Epidermal melanocyte (primary cell): ENCODE data around the gene PIGQ.

Source experiments
- DNase-seq: peaks from one replicate; pipeline ENCODE4 v3.0.0; 2011; ENCODE audit warnings: low spot score; ENCODE audit not compliant: insufficient read length

The PIGQ gene

DNA sequence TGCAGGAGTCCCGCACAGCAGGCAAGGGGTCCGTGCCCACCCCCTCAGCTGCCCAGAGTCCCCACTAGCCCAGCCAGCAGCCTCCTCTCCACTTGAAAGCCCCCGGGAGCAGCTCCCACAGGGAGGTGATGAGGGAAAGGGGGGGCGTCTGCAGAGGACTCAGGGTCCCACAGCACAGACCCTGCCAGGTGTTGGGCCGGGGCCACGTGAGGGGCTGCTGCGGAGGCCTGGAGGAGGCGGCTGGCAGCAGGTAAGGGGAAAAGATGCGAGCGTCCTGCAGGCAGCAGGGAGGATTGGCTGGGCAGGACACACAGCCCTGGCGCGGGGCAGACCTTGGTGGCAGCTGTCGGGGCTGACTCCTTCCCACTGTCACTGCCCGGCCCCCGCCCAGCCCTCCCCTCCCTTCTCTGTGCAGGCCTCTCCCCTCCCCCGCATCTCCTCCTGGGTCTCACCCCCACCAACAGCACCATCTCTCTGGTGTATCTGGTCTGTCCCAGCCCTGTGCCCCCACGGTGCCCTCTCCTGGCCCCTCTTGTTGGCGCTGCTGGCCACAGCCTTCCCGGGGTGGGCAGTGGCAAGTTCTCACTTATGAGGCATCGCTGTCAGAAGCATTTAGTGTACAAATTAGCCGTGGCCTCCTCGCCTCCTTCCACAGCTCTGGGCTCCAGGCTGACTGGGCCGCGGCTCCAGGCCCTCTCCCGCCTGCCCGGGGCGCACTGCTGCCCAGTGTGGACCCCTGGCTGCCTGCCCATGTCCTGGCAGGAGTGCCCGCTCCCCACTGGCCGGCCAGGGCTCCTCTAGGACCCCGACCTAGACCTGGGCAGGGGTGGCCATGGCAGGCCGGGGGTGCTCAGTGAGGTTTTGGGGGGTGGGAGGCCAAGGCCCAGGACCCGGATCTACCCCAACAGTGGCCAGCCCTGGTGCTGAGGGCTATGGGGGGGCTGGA is 14.0 kb upstream of the PIGQ start:
- no peak for DNase-seq

DNA sequence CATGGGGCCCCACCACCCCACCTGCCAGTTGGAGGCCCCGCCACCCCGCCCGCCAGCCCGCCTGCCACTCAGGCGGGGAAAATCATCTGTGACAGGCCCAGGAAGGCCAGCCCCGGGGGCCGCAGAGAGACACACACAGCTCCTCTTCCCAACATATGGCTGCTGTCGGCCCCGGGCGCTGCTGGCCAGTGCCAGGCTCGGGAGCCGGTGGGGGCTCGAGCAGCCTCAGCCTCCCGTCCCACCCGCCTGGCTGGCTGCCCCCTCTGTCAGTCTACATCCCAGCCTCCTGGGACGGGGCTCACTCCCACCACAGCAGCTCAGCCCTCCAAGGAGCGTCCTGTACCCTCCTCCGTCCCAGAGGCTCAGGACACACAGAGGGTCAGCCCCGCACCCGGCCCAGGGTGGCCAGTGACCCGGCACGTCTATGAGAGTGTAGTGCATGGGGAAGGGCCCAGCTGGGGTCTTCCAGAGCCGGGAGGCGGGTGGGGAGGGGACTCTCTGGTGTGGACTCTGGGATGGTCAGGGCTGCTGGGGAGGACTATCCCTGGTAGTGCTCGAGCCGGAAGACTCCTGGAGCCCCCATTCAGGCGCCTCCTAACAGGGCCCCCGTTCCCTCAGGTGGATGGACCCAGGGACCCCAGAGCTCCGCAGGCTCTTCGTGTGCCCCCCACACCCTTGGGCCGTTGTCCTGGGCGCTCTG is 13.1 kb upstream of the PIGQ start:
- no peak for DNase-seq

DNA sequence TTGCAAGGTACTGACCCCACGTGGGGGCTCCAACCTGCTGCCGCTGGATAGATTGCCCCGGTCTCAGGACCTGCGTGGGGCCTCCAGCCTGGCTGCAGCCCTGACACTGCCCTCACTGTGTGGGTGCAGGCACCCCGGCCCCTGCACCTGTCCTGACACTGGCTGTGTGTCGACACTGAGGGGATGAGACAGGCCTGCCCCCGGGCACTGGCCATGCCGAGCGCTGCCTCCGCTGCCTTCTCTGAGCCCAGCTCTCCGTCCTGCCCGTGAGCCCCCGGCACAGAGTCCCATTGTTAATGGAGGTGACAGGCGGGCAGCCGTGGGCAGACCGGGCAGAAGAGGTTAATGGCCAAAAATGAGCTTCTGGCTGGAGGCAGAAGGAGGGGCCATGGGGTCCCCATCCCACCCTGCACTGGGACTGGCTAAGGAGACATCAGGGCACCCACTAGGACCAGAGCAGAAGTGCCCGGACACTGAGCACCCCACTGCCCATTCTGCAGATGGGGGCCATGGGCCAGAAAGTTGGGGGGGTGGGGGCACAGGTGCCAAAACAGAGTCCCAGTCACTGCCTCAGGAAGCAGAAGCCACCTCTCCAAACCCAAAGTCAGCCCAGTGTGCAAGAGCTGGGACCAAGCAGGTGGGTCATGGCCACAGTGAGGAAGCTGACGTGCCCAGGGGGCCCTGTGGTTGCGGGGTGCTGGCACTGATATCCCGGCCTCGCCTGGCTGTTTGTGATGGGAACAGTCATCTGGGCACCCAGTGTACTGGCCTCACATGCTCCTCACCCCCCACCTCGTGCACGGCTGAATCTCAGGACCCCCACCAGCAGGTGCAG is 12.1 kb upstream of the PIGQ start:
- DNase-seq = no peak

DNA sequence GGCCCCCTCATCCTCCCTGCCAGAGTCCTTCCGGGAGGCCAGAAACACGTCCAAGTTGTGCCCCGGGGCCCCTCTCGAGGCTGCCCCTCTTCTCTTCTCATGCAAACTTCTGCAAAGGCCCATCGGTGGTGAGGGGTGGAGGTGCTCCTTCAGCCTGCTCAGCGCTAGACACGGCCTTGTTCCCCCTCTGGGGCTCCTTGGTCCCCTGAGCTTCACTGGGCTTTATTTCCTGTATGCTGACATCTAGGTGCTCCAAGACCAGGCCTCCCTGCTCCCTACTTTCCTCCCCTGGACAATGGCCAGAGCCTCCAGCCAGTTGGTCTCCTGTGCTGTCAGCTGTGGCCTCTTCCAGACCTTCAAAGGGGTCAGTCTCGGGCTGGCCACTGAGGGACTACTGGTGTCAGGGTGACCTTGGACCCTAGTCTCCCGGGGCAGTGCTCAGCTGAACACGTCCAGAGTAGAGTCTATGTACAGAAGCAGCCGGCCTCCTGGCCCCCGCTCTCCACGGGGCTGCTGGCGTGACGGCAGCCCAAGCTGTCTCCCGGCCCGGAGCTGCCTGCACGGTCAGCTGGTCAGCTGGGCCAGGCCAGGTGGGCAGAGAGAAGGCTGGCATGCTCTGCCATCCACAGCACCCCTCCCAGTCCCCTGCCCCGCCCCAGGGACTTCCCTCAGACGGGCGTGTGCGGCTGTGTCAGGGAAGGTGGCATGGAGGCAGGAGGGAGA is 11.3 kb upstream of the PIGQ start:
- no peak for DNase-seq

DNA sequence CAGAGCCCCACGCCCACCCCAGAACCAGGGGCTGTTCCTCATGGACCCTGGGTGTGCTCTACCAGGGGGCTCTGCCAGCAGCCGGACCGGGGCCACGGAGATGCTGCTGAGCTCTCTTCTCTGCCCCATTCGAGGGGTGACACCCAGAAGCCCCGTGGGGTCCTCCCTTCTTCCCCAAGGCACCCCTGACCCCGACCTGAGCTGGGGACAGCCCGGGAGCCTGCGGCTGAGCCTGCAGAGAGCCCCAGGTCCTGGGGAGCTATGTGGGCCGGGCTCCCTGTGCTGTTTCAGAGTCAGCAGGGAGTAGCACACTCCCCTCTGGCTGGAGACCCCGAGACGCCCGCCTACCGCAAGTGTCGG is 10.8 kb upstream of the PIGQ start:
- no peak for DNase-seq

DNA sequence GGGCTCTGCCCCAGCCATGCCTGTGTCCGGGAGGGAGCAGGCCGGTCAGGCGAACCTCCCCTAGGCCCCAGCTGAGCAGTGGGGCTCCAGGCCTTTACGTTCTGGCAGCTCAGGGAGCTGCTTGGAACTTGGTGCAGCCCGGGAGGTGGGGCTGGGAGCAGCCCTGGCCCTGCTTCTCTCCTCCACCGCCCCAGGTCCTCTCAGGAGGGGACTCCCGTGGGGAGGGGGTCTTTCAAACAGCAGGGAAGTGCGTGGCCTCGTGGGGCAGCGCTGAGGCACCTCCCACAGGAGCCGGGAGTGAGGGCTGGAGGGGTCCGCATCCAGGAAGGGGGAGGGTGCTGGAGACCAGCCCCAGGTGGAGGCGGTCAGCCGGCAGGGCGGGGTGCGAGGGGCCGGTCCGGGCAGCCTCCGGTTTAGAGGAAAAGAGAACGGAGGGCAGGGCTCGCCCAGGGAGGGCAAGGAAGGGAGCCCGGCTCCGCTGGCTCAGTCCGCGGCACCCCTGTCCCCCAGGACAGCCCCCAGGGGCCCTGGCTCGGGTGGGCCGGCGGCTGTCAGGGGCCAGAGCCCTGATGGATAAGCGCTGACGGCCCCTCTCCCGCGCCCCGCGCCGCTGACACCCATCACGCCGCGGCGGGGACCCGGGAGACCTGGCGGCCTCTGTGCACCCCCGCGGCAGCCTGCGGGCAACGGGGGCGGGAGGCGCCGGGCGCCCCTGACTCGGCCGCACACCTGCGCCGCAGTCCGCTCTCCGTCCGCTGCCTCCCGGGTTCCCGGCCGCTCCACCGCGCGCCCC is 10.2 kb upstream of the PIGQ start:
- no peak for DNase-seq

DNA sequence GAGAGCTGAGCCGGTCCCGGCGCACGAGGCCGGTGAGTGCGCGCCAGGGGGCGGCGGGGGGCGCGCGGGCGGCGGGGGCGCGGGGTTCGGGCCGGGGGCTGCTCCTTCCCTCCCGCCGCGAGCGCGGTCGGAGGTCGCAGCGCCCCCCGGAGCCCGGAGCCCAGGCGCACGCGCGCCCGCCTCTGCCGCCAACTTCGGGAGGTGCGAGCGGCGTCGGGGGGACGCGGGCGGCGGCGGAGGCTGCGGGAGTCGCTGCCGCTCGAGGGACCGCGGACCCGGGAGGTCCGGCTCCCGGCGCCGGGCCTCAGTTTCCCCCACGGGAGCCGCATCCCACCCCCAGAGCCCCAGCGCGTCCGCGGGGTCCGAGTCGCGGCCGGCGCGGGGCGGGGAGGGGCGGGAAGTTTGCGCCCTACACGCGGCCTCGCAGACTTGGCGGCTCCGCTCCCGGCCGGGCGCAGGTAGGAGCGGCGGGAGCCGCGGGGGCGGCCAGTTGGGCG is 9.5 kb upstream of the PIGQ start, which contains the start of gene PRR35:
Gene PRR35, plus strand, starts transcription at position 191 of the 497 bp plus-strand sequence. CDS start 2,901 bp downstream, outside the sequence.
- no peak for DNase-seq

DNA sequence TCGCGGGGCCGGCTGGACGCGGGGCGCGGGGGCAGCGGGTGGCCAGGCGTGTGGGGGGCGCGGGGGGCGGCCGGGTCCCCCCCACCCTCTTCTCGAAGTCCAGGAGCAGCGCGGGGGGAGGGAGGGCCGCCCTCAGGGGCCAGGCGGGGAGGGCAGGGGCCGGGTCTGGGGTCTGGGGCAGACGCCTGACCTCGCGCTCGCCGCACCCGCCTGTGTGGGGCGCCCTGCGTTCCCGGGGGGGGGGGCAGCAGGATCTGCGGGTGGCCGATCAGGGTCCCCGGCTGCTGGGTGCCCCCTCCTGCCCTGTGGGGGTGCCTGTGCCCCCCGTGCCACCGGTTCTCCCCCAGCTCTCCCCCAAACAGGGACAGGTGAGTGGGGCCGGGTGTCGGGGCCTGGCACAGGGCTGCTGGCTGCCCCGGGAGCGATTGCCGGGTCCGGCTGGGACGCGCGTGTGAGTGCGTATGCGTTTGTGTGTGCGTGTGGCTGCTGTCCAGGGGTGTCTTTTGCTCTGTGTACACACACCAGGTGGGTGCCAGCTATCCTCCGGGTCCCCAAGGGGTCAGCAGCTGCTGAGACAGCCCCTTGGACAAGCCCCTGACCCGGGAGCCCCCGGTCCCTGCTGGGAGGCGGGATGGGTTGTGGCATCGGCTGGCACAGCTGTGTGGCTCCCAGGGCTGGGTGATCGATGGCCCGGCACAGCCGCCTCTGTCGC is 8.9 kb upstream of the PIGQ start:
- no peak for DNase-seq

DNA sequence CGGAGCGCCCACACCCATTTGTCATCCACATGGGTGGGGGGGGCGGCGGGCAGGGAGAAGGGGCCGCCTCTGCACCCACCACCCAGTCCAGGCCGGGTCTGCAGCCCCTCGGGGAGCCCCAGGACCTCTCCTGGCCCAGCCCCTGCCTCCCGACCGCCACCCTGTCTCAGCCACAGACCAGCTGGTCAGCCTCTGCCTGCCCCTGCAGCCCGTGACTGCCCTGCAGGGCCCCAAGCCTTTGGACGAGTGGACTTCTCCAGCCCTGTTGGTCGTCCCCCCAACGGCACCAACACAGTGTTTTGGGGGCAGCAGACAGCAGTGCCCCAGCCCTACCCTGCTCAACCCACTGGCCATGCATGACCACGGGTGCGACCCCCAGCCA is 8.4 kb upstream of the PIGQ start:
- no peak for DNase-seq

DNA sequence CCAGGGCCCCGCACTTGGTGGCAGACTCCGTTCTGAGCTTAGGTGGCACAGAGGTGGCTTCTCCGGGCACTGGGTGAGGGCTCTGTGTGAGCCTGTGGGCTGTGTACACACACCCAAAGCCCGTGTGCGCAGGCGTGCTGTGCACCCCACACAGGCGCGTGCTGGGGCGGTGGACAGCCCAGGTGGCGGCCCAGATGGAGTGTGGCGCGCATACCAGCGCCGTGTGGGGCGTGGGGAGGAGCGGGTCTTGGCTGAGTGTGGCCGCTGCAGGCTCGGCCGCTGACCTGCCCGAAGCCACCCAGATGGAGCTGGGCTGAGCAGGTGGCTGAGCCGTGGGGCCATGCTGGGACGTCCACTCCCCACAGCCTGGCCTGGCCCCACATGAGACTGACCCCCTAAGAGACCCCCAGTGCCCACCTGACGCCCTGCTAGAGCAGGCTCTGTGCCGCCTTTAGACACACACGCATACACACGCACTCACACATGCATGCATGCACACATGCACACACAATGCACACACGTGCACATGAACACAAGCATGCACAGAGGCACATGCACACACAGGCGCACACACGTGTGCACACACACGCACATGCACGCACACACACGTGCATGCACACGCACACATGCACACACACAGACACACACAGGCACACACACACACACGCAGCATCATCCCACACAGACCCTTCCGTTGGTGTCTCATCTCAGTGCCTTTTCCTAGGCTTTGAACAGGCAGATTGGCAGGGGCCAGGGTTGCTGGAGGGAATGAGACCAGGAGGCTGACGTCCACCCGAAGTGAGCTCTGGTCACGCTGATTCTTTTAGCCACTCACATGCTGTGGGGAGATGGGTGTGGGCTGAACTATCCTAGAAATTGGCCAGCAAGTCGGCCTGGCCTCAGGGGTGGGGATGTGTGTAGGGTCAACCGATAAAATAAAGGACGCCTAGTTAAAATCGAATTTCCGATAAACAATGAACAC is 7.5 kb upstream of the PIGQ start:
- no peak for DNase-seq

DNA sequence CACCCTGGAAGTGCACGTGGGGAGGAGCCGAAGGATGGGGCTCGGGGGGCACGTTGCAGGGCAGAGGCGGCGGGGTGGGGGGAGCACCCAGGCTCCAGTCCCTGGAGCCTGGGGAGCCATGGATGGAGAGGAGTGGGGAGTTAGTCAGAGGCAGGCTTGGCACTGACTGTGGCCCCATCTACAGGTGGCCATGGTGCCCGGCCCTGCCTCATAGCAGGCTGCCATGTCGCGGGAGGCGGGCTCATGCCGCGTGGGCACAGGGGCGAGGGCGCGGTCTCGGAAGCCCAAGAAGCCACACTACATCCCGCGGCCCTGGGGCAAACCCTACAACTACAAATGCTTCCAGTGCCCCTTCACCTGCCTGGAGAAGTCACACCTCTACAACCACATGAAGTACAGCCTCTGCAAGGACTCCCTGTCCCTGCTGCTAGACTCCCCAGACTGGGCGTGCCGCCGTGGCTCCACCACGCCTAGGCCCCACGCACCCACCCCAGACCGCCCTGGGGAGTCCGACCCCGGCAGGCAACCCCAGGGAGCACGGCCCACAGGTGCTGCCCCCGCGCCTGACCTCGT is 6.6 kb upstream of the PIGQ start:
- DNase-seq = no peak

DNA sequence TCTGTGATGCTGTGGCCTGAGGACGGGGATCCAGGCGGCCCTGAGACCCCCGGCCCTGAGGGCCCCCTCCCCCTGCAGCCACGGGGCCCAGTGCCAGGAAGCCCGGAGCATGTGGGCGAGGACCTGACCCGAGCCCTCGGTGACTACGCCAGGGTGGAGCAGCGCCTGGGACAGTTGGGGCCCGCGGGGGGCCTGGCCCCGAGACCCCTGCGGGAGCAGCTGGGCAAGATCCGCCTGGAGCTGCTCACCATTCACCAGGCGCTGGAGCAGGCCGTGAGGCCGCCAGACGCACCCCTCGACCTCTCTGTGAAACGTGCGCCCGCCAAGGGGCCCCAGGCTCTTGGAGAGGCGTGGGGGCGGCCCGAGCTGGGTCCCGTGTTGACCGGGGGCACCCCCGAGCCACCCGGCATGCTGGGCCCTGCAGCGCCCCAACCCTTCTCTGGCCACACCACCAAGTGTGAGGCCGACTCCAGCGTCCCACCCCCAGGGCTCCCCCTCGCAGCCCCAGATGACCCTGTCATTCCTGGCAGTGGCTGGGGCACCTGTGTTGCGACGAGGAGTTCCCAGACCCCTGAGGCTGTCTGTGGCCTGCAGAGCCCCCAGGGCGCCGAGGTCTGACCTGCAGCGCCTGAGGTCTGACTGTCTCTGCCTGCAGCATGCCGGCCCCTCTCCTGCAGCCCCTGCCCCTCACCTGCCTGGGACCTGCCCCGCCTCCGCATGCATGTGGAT is 4.9 kb upstream of the PIGQ start:
- no peak for DNase-seq

DNA sequence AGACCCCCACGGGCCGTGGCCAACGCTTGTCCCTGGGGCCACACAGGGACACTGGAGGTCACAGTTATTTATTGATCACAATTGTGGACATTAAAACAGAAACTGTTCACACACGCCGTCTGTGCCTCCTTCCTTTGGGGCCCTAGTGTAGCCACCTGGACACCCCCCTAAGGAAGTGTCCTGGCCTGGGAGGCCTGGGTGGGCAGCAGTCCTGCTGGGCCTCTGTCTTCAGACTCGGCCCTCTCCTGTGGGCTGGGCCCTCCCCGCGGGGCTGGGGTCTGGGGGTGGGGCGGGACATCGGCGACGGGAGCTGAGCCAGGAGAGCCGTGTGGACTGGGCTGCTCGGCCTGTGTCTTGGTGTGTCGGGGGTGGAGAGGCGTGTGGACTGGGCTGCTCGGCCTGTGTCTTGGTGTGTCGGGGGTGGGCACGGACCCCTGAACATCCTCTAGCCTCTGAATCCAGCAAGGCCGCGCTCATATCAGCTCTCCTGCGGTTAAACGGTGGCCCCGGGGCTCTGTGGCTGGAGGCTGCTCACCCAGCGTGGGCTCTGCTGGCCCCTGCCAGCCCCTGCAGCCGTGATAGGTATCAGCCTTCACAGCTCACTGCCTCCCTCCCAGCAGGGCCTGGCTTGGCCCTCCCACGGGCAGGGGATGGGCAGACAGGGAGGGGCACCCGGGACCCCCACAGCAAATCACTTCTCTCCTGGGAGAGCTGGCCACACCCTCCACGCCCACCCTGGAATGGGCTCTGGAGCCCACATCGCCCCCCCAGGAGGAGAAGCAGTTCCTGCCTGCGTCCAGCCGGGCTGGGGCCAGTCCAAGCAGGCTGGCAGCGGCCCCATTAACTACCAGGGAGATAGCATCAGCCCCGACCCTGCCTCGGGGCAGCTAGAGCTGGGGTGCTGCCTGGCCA is 4.1 kb upstream of the PIGQ start:
- no peak for DNase-seq

DNA sequence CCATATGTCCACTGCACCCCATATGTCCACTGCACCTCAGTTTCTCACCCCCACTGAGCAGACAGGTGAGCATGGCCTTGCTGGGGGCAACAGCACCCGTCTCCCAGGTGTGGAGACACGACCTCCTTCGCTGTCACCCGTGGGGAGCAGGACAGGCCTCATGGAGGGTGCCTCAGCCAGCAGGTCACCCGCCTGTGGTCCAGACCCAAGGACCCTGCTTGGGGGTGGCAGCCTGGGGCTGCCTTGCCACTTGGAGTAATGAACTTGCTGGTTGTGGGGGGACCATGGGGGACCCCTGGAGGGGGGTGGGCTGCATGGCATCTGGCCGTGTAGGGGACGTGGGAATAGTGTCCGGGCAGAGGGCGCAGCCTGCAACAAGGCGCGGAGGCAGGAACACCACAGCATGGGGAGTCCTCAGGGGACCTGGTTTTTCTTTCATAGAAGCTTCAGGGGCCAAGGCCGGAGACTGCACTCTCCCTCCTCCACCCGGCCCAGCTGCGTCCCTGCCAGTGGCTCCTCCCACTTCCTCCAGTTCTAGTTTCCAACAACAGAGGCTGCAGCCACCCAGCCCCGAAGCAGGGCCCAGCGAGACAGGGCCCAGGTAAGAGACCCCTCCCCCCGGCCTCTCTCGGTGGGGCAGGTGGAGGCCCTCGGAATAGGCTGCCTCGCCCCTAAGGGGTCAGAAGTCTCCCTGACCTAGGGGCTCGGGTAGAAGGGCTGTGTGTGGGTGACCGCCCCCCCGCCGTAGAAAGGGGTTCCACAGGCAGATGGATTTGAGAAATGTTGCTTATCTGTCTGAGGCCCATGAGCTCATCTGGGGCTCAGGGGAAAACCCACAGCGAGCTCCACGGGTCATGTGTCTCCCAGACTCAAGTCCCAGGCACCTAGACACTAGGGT is 3.0 kb upstream of the PIGQ start, which contains the start of gene NHLRC4:
Gene NHLRC4, plus strand, starts transcription at position 531 of the 898 bp plus-strand sequence. CDS start 1,043 bp downstream, outside the sequence.
- peak; percentile 96 for DNase-seq
